ENCODE data around the gene YJEFN3.

DNA sequence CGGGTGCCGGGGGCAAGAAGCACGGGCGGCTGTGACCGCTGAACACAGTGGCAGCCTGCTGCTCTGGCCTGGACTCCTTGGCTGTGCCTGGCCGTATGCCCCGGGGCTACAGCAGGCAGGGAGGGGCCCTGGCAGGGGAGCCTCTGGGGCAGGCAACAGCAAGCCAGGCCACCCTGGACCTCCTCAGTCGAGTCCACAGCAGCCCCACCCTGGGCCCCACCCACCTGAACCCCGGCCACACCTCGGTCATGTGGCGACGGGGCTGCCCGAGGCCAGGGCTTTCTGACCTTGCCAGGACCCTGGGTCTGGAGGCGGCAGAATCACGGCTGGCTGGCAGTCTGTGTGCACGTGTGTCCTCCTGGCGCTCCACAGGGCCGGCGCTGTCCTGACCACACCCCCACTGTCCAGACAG is 18.0 kb downstream of the YJEFN3 start:
- TF ChIP-seq, protein P1, sequence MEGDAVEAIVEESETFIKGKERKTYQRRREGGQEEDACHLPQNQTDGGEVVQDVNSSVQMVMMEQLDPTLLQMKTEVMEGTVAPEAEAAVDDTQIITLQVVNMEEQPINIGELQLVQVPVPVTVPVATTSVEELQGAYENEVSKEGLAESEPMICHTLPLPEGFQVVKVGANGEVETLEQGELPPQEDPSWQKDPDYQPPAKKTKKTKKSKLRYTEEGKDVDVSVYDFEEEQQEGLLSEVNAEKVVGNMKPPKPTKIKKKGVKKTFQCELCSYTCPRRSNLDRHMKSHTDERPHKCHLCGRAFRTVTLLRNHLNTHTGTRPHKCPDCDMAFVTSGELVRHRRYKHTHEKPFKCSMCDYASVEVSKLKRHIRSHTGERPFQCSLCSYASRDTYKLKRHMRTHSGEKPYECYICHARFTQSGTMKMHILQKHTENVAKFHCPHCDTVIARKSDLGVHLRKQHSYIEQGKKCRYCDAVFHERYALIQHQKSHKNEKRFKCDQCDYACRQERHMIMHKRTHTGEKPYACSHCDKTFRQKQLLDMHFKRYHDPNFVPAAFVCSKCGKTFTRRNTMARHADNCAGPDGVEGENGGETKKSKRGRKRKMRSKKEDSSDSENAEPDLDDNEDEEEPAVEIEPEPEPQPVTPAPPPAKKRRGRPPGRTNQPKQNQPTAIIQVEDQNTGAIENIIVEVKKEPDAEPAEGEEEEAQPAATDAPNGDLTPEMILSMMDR (conservative IDR thresholded peaks at IDR 0.05) = no peak
- TF ChIP-seq EZH2 (IDR thresholded peaks at IDR 0.05; ENCODE audit: low read depth) = no peak

Measured in PC-9 (cell line).